NB4 (cell line): Measurements from ENCODE around the gene C5orf46.

ENCODE experiments used
- DNase-seq: peaks from one replicate; pipeline ENCODE4 v3.0.0; 2010; ENCODE audit warnings: low read depth
- H3K4me3 ChIP-seq: one replicate; pipeline ENCODE4 v1.5.1; 2011; ENCODE audit warnings: mild to moderate bottlenecking, low read depth, low read length, moderate library complexity
- MYC ChIP-seq: IDR thresholded peaks from 2 replicates; pipeline ENCODE4 v1.6.1; 2011; ENCODE audit warnings: low read depth, low read length
- POLR2A ChIP-seq: IDR thresholded peaks from 2 replicates; pipeline ENCODE4 v1.6.1; 2011; ENCODE audit warnings: mild to moderate bottlenecking; ENCODE audit not compliant: insufficient read length; ENCODE audit errors: extremely low read depth
- TF ChIP-seq, protein P1 (sequence below): IDR thresholded peaks from one replicate; pipeline ENCODE4 v1.5.1; 2012; ENCODE audit warnings: low read depth, low read length
- TF ChIP-seq, protein P2 (sequence below): IDR thresholded peaks from 2 replicates; pipeline ENCODE4 v1.6.1; 2011; ENCODE audit warnings: low read depth, low read length

The C5orf46 gene

DNA sequence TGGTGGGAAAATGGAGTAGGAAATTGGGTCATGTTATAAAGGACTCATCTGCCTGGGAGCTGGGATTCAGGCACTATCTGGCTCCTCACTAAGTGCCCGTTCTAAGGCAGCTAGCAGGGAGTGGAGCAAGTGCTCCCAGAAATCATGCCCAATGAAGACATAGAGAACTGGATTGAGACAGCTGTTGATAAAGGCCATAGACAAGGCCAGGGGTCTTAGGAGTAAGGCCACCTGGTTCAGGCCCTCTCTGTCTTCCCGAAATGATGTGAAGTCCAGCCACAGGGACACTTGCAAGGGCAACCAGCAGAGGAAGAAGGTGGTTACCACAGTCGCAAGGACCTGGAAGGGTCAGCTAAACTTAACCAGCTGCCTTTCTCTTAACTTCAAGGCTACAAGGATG lies 54.8 kb downstream of the C5orf46 start:
- H3K4me3 ChIP-seq = no peak overlapping the region
- no peak for TF ChIP-seq MYC
- no peak for DNase-seq

DNA sequence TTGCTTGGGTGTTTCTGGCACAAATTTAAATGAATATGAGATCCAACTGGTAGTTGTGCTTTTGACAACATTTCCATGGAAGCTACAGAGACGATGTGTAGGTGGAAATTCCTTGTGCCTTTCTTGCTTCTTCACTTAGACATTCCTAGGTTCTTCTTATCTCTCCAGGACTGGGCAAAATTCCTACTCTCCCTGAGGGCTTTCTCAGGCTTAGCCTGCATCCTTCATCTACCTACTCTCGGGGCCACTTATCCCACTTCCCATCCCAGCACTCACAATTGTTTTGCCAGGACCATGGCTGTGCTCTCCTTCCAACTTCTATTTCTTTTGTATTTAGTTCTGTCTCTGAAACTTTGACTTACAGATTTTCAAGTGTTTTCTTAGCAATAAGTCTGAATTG lies 57.1 kb downstream of the C5orf46 start:
- DNase-seq = no peak
- H3K4me3 ChIP-seq = no peak overlapping the region
- TF ChIP-seq, protein P1, sequence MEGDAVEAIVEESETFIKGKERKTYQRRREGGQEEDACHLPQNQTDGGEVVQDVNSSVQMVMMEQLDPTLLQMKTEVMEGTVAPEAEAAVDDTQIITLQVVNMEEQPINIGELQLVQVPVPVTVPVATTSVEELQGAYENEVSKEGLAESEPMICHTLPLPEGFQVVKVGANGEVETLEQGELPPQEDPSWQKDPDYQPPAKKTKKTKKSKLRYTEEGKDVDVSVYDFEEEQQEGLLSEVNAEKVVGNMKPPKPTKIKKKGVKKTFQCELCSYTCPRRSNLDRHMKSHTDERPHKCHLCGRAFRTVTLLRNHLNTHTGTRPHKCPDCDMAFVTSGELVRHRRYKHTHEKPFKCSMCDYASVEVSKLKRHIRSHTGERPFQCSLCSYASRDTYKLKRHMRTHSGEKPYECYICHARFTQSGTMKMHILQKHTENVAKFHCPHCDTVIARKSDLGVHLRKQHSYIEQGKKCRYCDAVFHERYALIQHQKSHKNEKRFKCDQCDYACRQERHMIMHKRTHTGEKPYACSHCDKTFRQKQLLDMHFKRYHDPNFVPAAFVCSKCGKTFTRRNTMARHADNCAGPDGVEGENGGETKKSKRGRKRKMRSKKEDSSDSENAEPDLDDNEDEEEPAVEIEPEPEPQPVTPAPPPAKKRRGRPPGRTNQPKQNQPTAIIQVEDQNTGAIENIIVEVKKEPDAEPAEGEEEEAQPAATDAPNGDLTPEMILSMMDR = no peak
- TF ChIP-seq POLR2A (no peak), MYC (no peak)
- TF ChIP-seq, protein P2, sequence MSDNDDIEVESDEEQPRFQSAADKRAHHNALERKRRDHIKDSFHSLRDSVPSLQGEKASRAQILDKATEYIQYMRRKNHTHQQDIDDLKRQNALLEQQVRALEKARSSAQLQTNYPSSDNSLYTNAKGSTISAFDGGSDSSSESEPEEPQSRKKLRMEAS = no peak

DNA sequence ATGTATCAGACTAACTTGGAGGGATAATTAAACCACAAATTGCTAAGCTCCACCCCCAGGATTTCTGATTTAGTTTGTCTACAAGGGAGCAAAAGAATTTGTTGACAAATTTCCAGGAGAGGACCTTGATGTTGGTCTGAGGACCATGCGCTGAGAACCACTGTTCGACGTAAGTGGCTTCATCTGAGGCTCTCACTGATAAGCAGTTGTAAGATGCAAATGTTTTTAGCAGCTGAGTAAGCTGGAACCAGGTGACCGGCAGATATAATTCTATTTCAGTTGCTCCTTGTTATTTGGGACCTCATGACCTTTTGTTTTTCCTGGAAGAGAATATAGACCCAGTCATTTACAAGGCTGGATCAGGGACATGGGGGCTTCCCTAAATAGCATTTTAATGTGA lies 60.7 kb downstream of the C5orf46 start:
- TF ChIP-seq, protein P1 = no peak
- TF ChIP-seq, protein P2 = no peak
- TF ChIP-seq POLR2A (no peak), MYC (no peak)
- H3K4me3 ChIP-seq = no peak overlapping the region
- DNase-seq = no peak

DNA sequence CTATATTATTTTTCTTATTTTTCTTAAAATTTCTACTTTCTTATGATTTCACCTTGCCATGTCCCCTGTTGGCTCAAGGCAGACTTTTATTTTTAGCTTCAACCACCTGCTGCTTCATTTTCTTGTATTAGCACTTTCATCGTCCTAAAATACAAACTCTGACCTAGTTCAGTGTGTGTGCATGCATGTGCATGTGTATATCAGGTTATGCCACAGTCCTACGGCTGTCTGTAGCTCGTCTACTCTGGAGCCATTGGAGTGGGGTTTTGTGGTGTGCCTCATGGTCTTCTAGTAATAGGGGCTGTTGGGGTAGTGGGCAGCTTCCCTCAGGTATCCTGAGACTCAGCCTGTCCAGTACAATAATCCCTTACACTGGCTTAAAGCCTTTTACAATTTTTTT lies 61.5 kb downstream of the C5orf46 start:
- DNase-seq = no peak

DNA sequence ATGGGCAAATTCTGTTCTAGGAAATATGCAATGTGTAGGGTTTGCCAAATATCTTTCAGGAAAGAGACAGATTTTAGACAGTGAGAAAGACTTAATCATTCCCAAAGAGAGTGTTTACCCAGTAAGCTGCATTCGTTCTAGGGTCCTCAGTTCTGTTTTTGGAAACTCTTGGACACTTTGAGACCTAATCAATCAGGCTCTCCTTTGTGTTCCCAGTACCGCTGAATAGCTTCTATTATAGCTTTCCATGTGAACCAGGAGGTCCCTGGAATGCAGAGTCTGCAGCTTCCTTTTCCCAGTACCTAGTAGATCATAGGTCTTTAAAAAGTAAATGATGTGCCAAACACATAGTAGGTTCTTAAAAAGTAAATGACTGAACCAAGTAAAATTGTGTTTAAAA lies 63.5 kb downstream of the C5orf46 start:
- DNase-seq = no peak
- H3K4me3 ChIP-seq = no peak overlapping the region
- TF ChIP-seq, protein P1 = no peak
- no peak for TF ChIP-seq POLR2A

More for the DNA sequence above, 61.5 kb downstream of the C5orf46 start:
- no peak overlapping the region for H3K4me3 ChIP-seq
- TF ChIP-seq POLR2A (no peak), MYC (no peak)
- TF ChIP-seq, protein P1 = no peak
- TF ChIP-seq, protein P2 = no peak
